Middle frontal gyrus (tissue), 1 donor: ENCODE results near the gene HAUS8.
A peak's percentile ranks its signal among the peaks of the same experiment; 100 is the strongest.
"Not testable (repeated sequence)": the region's sequence is repeated elsewhere in the genome, so short reads cannot be mapped to it uniquely, and the experiment has no call there.

Source experiments
- DNase-seq: peaks from one replicate; pipeline ENCODE4 v3.0.0-alpha.2; 2015; ENCODE audit warnings: low spot score; ENCODE audit errors: extremely low spot score

HAUS8 gene

GRCh38 chr19:17101686-17102628 is 26.7 kb upstream of the HAUS8 start:
- DNase-seq = no peak

GRCh38 chr19:17098326-17098725 is 23.1 kb upstream of the HAUS8 start:
- no peak for DNase-seq

GRCh38 chr19:17097593-17098126 is 22.4 kb upstream of the HAUS8 start:
- no peak for DNase-seq

GRCh38 chr19:17095141-17095919 is 20.1 kb upstream of the HAUS8 start:
- DNase-seq = no peak

- DNase-seq = not testable (repeated sequence)
These were observed 19.4 kb upstream of the HAUS8 start for GRCh38 chr19:17094694-17095093.

GRCh38 chr19:17092696-17093095 is 17.4 kb upstream of the HAUS8 start:
- no peak for DNase-seq

- DNase-seq = no peak
These were observed 16.6 kb upstream of the HAUS8 start for GRCh38 chr19:17091758-17092333.

GRCh38 chr19:17090583-17090982 is 15.3 kb upstream of the HAUS8 start:
- no peak for DNase-seq

- DNase-seq = no peak
These were observed 13.3 kb upstream of the HAUS8 start for GRCh38 chr19:17088552-17088951.

- DNase-seq = no peak
These were observed 11.6 kb upstream of the HAUS8 start for GRCh38 chr19:17086834-17087233.

- no peak for DNase-seq
These were observed 10.9 kb upstream of the HAUS8 start for GRCh38 chr19:17086120-17086519.

GRCh38 chr19:17081672-17082630 is 6.7 kb upstream of the HAUS8 start:
- no peak for DNase-seq

- no peak for DNase-seq
These were observed 5.2 kb upstream of the HAUS8 start for GRCh38 chr19:17080440-17080801.

- peak; percentile 37 for DNase-seq
These were observed 4.6 kb upstream of the HAUS8 start for GRCh38 chr19:17079710-17080439.

GRCh38 chr19:17078920-17079709 is 3.9 kb upstream of the HAUS8 start:
- DNase-seq = no peak

- no peak for DNase-seq
These were observed 3.0 kb upstream of the HAUS8 start for GRCh38 chr19:17078036-17078919.

GRCh38 chr19:17077447-17078028 is 2.3 kb upstream of the HAUS8 start:
- DNase-seq = no peak

- DNase-seq = no peak
These were observed 1.3 kb upstream of the HAUS8 start for GRCh38 chr19:17076543-17076991.
